ENCODE results near the gene GPR83. TPM values are rescaled to one million over a fixed set of nuclear protein-coding genes. Genes with fewer than 3 reads are reported as not detected.

Gene GPR83
- polyA plus RNA-seq, 1 donor from 2014 or later = 0.37 TPM

DNA sequence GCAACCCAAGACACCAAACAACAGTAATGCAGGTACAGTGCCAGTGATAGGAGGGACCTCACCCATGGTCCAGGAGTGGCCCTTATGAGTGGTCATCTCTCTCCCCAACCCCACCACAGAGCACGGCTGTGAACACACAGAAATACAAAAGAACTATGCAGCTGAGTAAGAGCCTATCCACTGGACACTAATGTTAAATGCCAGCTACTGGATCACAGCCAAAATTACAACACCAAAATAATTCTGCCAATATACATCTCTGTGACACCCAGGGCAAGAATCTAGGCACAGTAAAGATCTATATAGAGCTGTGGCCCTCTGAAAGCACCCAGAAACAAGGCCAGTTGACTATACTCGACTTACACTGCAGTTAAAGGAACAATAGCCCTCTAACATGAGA is 22.8 kb upstream of the GPR83 start:
- H3K36me3 ChIP-seq (ENCODE audit: insufficient read depth, low read length) = peaks cover 5% of the 10 kb centered on the region

DNA sequence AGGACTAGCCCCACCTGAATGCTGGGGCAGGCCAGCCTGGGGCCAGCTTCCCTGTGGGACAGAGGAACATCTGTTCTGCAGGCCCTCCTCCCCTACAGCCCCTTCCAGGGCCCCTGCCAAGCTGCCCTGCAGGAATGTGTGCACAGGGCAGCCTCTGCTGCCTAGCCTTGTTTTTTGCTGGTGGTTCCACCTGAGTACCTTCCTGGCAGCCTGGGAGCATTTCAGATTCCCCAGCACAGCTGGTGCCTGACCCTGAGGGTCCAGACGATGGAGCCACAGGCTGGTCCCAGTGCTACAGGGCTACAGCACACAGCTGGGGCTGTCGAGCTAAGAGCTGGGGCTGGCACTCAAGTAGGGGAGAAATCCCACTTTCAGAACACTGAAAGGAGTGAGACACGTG is 22.3 kb upstream of the GPR83 start:
- H3K9me3 ChIP-seq (ENCODE audit: low read length) = no peaks in the 10 kb centered on the region
- no peaks in the 10 kb centered on the region for H3K9me2 ChIP-seq (ENCODE audit: insufficient read depth, low read length)
- no peak overlapping the region for H3K9ac ChIP-seq (ENCODE audit: low read length)
- H2AFZ ChIP-seq (ENCODE audit: low read depth, low read length) = no peak overlapping the region
- H3F3A ChIP-seq (ENCODE audit: insufficient read depth, low read length, poor library complexity, severe bottlenecking) = no peaks in the 10 kb centered on the region
- no peak overlapping the region for H3K4me3 ChIP-seq (ENCODE audit: low read length)
- no peaks in the 10 kb centered on the region for H3K79me2 ChIP-seq (replicated peaks; ENCODE audit: insufficient read depth, low read length)
- no peak overlapping the region for H3K27ac ChIP-seq (ENCODE audit: low read length)
- H3K27me3 ChIP-seq (ENCODE audit: insufficient read depth, low read depth, low read length) = no peaks in the 10 kb centered on the region
- no peak overlapping the region for H3K4me2 ChIP-seq (ENCODE audit: low read length)
- TF ChIP-seq EP300 (conservative IDR thresholded peaks at IDR 0.05; ENCODE audit: poor library complexity, severe bottlenecking) (no peak), EZH2 (IDR thresholded peaks at IDR 0.05; ENCODE audit: borderline replicate concordance, insufficient read depth, low read length, poor library complexity, severe bottlenecking) (no peak), SMC3 (conservative IDR thresholded peaks at IDR 0.05; ENCODE audit: poor library complexity) (no peak), MXI1 (conservative IDR thresholded peaks at IDR 0.05; ENCODE audit: poor library complexity, severe bottlenecking) (no peak), POLR2AphosphoS5 (IDR thresholded peaks at IDR 0.05) (no peak), RAD21 (conservative IDR thresholded peaks at IDR 0.05) (no peak), TAF1 (IDR thresholded peaks at IDR 0.05; ENCODE audit: low read depth) (no peak)
- TF ChIP-seq, protein P1, sequence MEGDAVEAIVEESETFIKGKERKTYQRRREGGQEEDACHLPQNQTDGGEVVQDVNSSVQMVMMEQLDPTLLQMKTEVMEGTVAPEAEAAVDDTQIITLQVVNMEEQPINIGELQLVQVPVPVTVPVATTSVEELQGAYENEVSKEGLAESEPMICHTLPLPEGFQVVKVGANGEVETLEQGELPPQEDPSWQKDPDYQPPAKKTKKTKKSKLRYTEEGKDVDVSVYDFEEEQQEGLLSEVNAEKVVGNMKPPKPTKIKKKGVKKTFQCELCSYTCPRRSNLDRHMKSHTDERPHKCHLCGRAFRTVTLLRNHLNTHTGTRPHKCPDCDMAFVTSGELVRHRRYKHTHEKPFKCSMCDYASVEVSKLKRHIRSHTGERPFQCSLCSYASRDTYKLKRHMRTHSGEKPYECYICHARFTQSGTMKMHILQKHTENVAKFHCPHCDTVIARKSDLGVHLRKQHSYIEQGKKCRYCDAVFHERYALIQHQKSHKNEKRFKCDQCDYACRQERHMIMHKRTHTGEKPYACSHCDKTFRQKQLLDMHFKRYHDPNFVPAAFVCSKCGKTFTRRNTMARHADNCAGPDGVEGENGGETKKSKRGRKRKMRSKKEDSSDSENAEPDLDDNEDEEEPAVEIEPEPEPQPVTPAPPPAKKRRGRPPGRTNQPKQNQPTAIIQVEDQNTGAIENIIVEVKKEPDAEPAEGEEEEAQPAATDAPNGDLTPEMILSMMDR (IDR thresholded peaks at IDR 0.05; ENCODE audit: poor library complexity, severe bottlenecking) = no peak
- TF ChIP-seq, protein P2, sequence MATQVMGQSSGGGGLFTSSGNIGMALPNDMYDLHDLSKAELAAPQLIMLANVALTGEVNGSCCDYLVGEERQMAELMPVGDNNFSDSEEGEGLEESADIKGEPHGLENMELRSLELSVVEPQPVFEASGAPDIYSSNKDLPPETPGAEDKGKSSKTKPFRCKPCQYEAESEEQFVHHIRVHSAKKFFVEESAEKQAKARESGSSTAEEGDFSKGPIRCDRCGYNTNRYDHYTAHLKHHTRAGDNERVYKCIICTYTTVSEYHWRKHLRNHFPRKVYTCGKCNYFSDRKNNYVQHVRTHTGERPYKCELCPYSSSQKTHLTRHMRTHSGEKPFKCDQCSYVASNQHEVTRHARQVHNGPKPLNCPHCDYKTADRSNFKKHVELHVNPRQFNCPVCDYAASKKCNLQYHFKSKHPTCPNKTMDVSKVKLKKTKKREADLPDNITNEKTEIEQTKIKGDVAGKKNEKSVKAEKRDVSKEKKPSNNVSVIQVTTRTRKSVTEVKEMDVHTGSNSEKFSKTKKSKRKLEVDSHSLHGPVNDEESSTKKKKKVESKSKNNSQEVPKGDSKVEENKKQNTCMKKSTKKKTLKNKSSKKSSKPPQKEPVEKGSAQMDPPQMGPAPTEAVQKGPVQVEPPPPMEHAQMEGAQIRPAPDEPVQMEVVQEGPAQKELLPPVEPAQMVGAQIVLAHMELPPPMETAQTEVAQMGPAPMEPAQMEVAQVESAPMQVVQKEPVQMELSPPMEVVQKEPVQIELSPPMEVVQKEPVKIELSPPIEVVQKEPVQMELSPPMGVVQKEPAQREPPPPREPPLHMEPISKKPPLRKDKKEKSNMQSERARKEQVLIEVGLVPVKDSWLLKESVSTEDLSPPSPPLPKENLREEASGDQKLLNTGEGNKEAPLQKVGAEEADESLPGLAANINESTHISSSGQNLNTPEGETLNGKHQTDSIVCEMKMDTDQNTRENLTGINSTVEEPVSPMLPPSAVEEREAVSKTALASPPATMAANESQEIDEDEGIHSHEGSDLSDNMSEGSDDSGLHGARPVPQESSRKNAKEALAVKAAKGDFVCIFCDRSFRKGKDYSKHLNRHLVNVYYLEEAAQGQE (IDR thresholded peaks at IDR 0.05; ENCODE audit: borderline replicate concordance) = no peak
- peaks cover 5% of the 10 kb centered on the region for H3K36me3 ChIP-seq (ENCODE audit: insufficient read depth, low read length)
- H4K20me1 ChIP-seq (ENCODE audit: insufficient read depth) = no peaks in the 10 kb centered on the region

More for the DNA sequence above, 22.8 kb upstream of the GPR83 start:
- Histone ChIP-seq H3K79me2 (replicated peaks; ENCODE audit: insufficient read depth, low read length) (no peaks in the 10 kb centered on the region), H2AFZ (ENCODE audit: low read depth, low read length) (no peak overlapping the region), H3K4me2 (ENCODE audit: low read length) (no peak overlapping the region), H3F3A (ENCODE audit: insufficient read depth, low read length, poor library complexity, severe bottlenecking) (no peaks in the 10 kb centered on the region), H4K20me1 (ENCODE audit: insufficient read depth) (no peaks in the 10 kb centered on the region), H3K27me3 (ENCODE audit: insufficient read depth, low read depth, low read length) (no peaks in the 10 kb centered on the region), H3K9ac (ENCODE audit: low read length) (no peak overlapping the region), H3K9me3 (ENCODE audit: low read length) (no peaks in the 10 kb centered on the region), H3K9me2 (ENCODE audit: insufficient read depth, low read length) (no peaks in the 10 kb centered on the region), H3K4me3 (ENCODE audit: low read length) (no peak overlapping the region), H3K27ac (ENCODE audit: low read length) (no peak overlapping the region)
- TF ChIP-seq RAD21 (conservative IDR thresholded peaks at IDR 0.05) (no peak), EZH2 (IDR thresholded peaks at IDR 0.05; ENCODE audit: borderline replicate concordance, insufficient read depth, low read length, poor library complexity, severe bottlenecking) (no peak), MXI1 (conservative IDR thresholded peaks at IDR 0.05; ENCODE audit: poor library complexity, severe bottlenecking) (no peak), EP300 (conservative IDR thresholded peaks at IDR 0.05; ENCODE audit: poor library complexity, severe bottlenecking) (no peak), TAF1 (IDR thresholded peaks at IDR 0.05; ENCODE audit: low read depth) (no peak), POLR2AphosphoS5 (IDR thresholded peaks at IDR 0.05) (no peak), SMC3 (conservative IDR thresholded peaks at IDR 0.05; ENCODE audit: poor library complexity) (no peak)
- TF ChIP-seq, protein P2 (IDR thresholded peaks at IDR 0.05; ENCODE audit: borderline replicate concordance) = no peak
- TF ChIP-seq, protein P1 (IDR thresholded peaks at IDR 0.05; ENCODE audit: poor library complexity, severe bottlenecking) = no peak

Measured in neural cell (in vitro differentiated cells).